ENCODE data around the gene ATRNL1. TPM values are rescaled to one million over a fixed set of nuclear protein-coding genes. Genes with fewer than 3 reads are reported as not detected.
"Not testable (repeated sequence)": the region's sequence is repeated elsewhere in the genome, so short reads cannot be mapped to it uniquely, and the experiment has no call there.

ATRNL1 gene
- total RNA-seq, 2 donors from 2014 or later: 0.37 to 2.9 TPM

DNA sequence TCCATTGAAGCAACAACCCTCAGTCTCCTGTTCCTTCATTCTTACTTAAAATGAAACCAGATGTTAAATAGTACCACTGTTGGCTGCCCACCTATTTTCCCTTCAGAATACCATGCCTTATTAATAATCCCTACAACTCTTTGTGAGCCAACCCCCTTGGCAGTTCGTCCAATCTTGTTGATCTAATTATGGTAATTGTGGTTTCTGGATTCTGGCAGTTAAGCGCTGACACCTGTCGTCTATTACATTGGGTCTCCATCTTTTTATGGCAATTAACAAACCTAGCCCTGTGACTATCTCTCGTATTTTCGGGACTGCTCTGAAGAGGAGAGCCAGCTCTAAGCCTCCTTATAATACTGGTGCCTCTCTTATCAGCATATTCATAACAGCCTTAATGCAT is 432.0 kb downstream of the ATRNL1 start:
- no peak overlapping the region for H3K9ac ChIP-seq (ENCODE audit: low read depth in 2 of 2, low read length in 2 of 2)
- no peaks in the 10 kb centered on the region for H3K36me3 ChIP-seq
- H3K4me3 ChIP-seq: no peak overlapping the region
- TF ChIP-seq CTCF (IDR thresholded peaks at IDR 0.05): no peak
- H3K27me3 ChIP-seq: no peaks in the 10 kb centered on the region
- no peaks in the 10 kb centered on the region for H3K9me3 ChIP-seq
- DNase-seq: no peak
- H3K27ac ChIP-seq: no peak overlapping the region
- no peaks in the 10 kb centered on the region for H3K4me1 ChIP-seq
- intact Hi-C loops (cut with DNase I): no loop called here

DNA sequence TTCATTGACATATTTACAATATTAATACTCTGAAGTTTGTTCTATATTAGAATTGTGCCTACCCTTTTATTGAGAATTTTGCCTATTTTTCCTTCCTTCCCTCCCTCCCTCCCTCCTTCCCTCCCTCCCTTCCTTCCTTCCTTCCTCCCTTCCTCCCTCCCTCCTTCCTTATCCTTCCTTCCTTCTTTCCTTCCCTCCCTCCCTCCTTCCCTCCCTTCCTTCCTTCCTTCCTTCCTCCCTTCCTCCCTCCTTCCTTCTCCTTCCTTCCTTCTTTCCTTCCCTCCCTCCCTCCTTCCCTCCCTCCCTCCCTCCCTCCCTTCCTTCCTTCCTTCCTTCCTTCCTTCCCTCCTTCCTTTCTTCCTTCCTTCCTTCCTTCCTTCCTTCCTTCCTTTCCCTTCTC is 434.5 kb downstream of the ATRNL1 start:
- H3K27ac ChIP-seq; H3K9ac ChIP-seq (ENCODE audit: low read depth in 2 of 2, low read length in 2 of 2); H3K9me3 ChIP-seq; H3K36me3 ChIP-seq; H3K27me3 ChIP-seq; H3K4me1 ChIP-seq; intact Hi-C loops (cut with DNase I); H3K4me3 ChIP-seq; DNase-seq: not testable (repeated sequence)

- H3K4me3 ChIP-seq; DNase-seq; H3K9ac ChIP-seq (ENCODE audit: low read depth in 2 of 2, low read length in 2 of 2); intact Hi-C loops (cut with DNase I); H3K27me3 ChIP-seq; H3K9me3 ChIP-seq; H3K27ac ChIP-seq; H3K36me3 ChIP-seq; H3K4me1 ChIP-seq: not testable (repeated sequence)
Measured at GRCh38 chr10:115536401-115536800, 443.2 kb downstream of the ATRNL1 start.

GRCh38 chr10:115539142-115539762 is 446.1 kb downstream of the ATRNL1 start:
- no peaks in the 10 kb centered on the region for H3K36me3 ChIP-seq
- H3K4me1 ChIP-seq: no peaks in the 10 kb centered on the region
- no peak overlapping the region for H3K27ac ChIP-seq
- no peak overlapping the region for H3K4me3 ChIP-seq
- TF ChIP-seq CTCF (IDR thresholded peaks at IDR 0.05): no peak
- H3K9me3 ChIP-seq: no peaks in the 10 kb centered on the region
- no peaks in the 10 kb centered on the region for H3K27me3 ChIP-seq
- DNase-seq: no peak
- H3K9ac ChIP-seq (ENCODE audit: low read depth in 2 of 2, low read length in 2 of 2): no peak overlapping the region
- intact Hi-C loops (cut with DNase I): no loop called here

DNA sequence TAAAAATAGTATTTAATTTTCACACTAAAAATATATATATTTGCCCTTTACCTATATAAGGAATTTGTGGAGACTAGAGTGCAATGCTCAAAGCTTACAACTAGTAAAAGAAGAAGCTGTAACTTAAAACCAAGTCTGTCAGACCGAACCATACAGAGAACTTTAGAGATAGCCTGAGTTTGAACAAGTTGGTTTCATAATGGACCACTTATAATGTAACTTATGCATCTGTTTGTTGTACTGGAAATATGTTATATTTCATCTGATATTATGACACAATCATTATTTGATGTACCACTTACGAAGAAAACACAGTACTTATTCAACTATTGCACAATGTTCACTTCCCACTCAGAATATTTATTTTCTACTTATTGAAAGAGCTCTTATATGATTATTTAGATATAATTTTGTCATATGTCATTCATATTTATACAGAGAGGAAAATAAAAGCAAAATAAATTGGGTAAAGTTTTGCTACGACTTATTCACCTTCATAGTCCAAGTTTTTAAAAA is 462.8 kb downstream of the ATRNL1 start:
- no peak overlapping the region for H3K9ac ChIP-seq (ENCODE audit: low read depth in 2 of 2, low read length in 2 of 2)
- intact Hi-C loops (cut with DNase I): no loop called here
- H3K9me3 ChIP-seq: no peaks in the 10 kb centered on the region
- H3K27me3 ChIP-seq: no peaks in the 10 kb centered on the region
- no peak for DNase-seq
- no peak for TF ChIP-seq CTCF (IDR thresholded peaks at IDR 0.05)
- H3K4me1 ChIP-seq: no peaks in the 10 kb centered on the region
- no peak overlapping the region for H3K4me3 ChIP-seq
- no peaks in the 10 kb centered on the region for H3K36me3 ChIP-seq
- H3K27ac ChIP-seq: no peak overlapping the region

- H3K9ac ChIP-seq (ENCODE audit: low read depth in 2 of 2, low read length in 2 of 2): no peak overlapping the region
- no peaks in the 10 kb centered on the region for H3K36me3 ChIP-seq
Measured at GRCh38 chr10:115558252-115558651, 465.1 kb downstream of the ATRNL1 start.

More at GRCh38 chr10:115558252-115558651, 465.1 kb downstream of the ATRNL1 start:
- DNase-seq: no peak
- no peak for TF ChIP-seq CTCF (IDR thresholded peaks at IDR 0.05)
- no peak overlapping the region for H3K27ac ChIP-seq
- no peaks in the 10 kb centered on the region for H3K4me1 ChIP-seq
- no peaks in the 10 kb centered on the region for H3K9me3 ChIP-seq
- no peaks in the 10 kb centered on the region for H3K27me3 ChIP-seq
- H3K4me3 ChIP-seq: no peak overlapping the region
- intact Hi-C loops (cut with DNase I): no loop called here

Data from colonic mucosa (tissue), 4 donors.